ENCODE data around the gene TRIM37. TPM values are rescaled to one million over a fixed set of nuclear protein-coding genes. Genes with fewer than 3 reads are reported as not detected.

The TRIM37 gene
- polyA plus RNA-seq, 1 of the 3 experiments (the other 2 are of a cell fraction): 20.5 TPM

DNA sequence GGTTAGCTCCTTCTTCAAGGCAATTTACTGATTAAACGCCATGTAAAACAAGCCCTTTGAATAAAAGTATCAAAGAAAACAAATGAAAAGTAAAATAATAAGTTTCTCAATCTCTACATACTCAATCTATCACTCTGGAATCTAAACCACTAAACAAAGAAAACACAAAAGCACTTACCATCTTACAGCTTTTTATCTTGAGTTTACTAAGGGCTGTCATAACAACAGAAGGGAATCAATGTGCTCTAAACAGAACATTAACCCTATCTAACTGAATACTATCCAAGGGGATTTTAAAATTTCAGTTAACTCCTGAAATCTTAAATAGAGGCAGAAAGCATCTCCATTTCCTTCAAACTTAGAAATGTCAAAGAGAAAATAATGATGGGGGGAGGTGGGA lies 44.9 kb upstream of the TRIM37 start:
- H3K27me3 ChIP-seq (ENCODE audit: insufficient read depth): no peaks in the 10 kb centered on the region
- no peak for DNase-seq
- H3K9me2 ChIP-seq: no peaks in the 10 kb centered on the region
- POLR2A ChIA-PET: no interaction called here
- CTCF ChIA-PET: interaction anchor here (1.0 to 1.9 kb wide), 5 partner anchors 9 to 59 kb away, joined by 3 to 9 read pairs (median 4); no protein-coding TSS in a partner anchor
- H3F3A ChIP-seq (replicated peaks; ENCODE audit: insufficient read depth): peaks cover 46% of the 10 kb centered on the region
- 85% methylated on average over 1 of the region's 1 CpG for WGBS (ENCODE audit: low lambda C conversion rate)
- H4K20me1 ChIP-seq (ENCODE audit: insufficient read depth): no peaks in the 10 kb centered on the region
- peaks cover 0 to 1% of the 10 kb centered on the region in 2 experiments for H3K36me3 ChIP-seq (replicated peaks in 1 of 2; ENCODE audit: control insufficient read depth in 1 of 2, insufficient read depth in 2 of 2, low read length in 1 of 2)
- no peak for TF ChIP-seq NFIC (IDR thresholded peaks at IDR 0.05; ENCODE audit: borderline replicate concordance)
- TF ChIP-seq, protein P1, sequence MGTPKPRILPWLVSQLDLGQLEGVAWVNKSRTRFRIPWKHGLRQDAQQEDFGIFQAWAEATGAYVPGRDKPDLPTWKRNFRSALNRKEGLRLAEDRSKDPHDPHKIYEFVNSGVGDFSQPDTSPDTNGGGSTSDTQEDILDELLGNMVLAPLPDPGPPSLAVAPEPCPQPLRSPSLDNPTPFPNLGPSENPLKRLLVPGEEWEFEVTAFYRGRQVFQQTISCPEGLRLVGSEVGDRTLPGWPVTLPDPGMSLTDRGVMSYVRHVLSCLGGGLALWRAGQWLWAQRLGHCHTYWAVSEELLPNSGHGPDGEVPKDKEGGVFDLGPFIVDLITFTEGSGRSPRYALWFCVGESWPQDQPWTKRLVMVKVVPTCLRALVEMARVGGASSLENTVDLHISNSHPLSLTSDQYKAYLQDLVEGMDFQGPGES (IDR thresholded peaks at IDR 0.05; ENCODE audit: low read depth, low read length): no peak
- no peak for TF ChIP-seq MEF2A (IDR thresholded peaks at IDR 0.05; ENCODE audit: borderline replicate concordance, low read depth)
- no peak for TF ChIP-seq SIN3A (IDR thresholded peaks at IDR 0.05; ENCODE audit: borderline replicate concordance, low read depth, low read length)
- no peak for TF ChIP-seq ELF1 (IDR thresholded peaks at IDR 0.05)
- TF ChIP-seq, protein P2, sequence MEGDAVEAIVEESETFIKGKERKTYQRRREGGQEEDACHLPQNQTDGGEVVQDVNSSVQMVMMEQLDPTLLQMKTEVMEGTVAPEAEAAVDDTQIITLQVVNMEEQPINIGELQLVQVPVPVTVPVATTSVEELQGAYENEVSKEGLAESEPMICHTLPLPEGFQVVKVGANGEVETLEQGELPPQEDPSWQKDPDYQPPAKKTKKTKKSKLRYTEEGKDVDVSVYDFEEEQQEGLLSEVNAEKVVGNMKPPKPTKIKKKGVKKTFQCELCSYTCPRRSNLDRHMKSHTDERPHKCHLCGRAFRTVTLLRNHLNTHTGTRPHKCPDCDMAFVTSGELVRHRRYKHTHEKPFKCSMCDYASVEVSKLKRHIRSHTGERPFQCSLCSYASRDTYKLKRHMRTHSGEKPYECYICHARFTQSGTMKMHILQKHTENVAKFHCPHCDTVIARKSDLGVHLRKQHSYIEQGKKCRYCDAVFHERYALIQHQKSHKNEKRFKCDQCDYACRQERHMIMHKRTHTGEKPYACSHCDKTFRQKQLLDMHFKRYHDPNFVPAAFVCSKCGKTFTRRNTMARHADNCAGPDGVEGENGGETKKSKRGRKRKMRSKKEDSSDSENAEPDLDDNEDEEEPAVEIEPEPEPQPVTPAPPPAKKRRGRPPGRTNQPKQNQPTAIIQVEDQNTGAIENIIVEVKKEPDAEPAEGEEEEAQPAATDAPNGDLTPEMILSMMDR (IDR thresholded peaks at IDR 0.05): no peak
- TF ChIP-seq, protein P3, sequence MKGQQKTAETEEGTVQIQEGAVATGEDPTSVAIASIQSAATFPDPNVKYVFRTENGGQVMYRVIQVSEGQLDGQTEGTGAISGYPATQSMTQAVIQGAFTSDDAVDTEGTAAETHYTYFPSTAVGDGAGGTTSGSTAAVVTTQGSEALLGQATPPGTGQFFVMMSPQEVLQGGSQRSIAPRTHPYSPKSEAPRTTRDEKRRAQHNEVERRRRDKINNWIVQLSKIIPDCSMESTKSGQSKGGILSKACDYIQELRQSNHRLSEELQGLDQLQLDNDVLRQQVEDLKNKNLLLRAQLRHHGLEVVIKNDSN (IDR thresholded peaks at IDR 0.05; ENCODE audit: borderline replicate concordance, low read depth): no peak
- no peak for TF ChIP-seq YY1 (IDR thresholded peaks at IDR 0.05; ENCODE audit: low read depth)
- no peak for TF ChIP-seq TCF12 (IDR thresholded peaks at IDR 0.05)
- no peak for TF ChIP-seq NRF1 (IDR thresholded peaks at IDR 0.05; ENCODE audit: low read depth, low read length)
- TF ChIP-seq RXRA (IDR thresholded peaks at IDR 0.05; ENCODE audit: borderline replicate concordance, low read depth): no peak
- TF ChIP-seq CHD2 (IDR thresholded peaks at IDR 0.05; ENCODE audit: low read length, partially characterized antibody): no peak
- no peak for TF ChIP-seq TAF1 (IDR thresholded peaks at IDR 0.05; ENCODE audit: borderline replicate concordance, low read depth, low read length)
- no peak for TF ChIP-seq EP300 (IDR thresholded peaks at IDR 0.05; ENCODE audit: borderline replicate concordance in 1 of 2, low read depth in 1 of 2, low read length in 1 of 2)
- TF ChIP-seq, protein P4, sequence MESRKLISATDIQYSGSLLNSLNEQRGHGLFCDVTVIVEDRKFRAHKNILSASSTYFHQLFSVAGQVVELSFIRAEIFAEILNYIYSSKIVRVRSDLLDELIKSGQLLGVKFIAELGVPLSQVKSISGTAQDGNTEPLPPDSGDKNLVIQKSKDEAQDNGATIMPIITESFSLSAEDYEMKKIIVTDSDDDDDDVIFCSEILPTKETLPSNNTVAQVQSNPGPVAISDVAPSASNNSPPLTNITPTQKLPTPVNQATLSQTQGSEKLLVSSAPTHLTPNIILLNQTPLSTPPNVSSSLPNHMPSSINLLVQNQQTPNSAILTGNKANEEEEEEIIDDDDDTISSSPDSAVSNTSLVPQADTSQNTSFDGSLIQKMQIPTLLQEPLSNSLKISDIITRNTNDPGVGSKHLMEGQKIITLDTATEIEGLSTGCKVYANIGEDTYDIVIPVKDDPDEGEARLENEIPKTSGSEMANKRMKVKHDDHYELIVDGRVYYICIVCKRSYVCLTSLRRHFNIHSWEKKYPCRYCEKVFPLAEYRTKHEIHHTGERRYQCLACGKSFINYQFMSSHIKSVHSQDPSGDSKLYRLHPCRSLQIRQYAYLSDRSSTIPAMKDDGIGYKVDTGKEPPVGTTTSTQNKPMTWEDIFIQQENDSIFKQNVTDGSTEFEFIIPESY (IDR thresholded peaks at IDR 0.05; ENCODE audit: borderline replicate concordance, low read depth): no peak
- TF ChIP-seq, protein P5, sequence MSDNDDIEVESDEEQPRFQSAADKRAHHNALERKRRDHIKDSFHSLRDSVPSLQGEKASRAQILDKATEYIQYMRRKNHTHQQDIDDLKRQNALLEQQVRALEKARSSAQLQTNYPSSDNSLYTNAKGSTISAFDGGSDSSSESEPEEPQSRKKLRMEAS (IDR thresholded peaks at IDR 0.05; ENCODE audit: low read depth): no peak
- no peak for TF ChIP-seq GABPA (IDR thresholded peaks at IDR 0.05; ENCODE audit: low read depth)
- no peak for TF ChIP-seq RAD21 (IDR thresholded peaks at IDR 0.05; ENCODE audit: low read length)
- no peak for TF ChIP-seq EZH2phosphoT487 (IDR thresholded peaks at IDR 0.05; ENCODE audit: borderline replicate concordance, low read depth)
- H3K27ac ChIP-seq (ENCODE audit: low read depth in 2 of 2, low read length in 1 of 2): peak overlapping the region; percentile 11 to 85
- no peaks in the 10 kb centered on the region for H3K9me3 ChIP-seq
- peak overlapping the region; percentile 89 for H3K4me2 ChIP-seq
- H3K4me3 ChIP-seq (ENCODE audit: low read depth in 2 of 2, low read length in 1 of 2): peak overlapping the region; percentile 9 to 81; a peak in 3 of 4 replicates
- peaks cover 86% of the 10 kb centered on the region for H3K79me2 ChIP-seq (ENCODE audit: insufficient read depth)
- peak overlapping the region; percentile 76 for H2AFZ ChIP-seq (ENCODE audit: low read depth)
- peaks cover 12 to 19% of the 10 kb centered on the region in 2 experiments; a peak in 3 of 4 replicates for H3K4me1 ChIP-seq (ENCODE audit: control insufficient read depth in 1 of 2, insufficient read depth in 2 of 2, low read depth in 1 of 2, low read length in 1 of 2)
- peak overlapping the region; percentile 87 for H3K9ac ChIP-seq
